GM21381 (cell line): ENCODE measurements around the gene ZDHHC8.

Experiments
- ATAC-seq: cut with Tn5 transposase; IDR thresholded peaks from one replicate; pipeline ENCODE4 v1.9.1; 2021; ENCODE audit warnings: mild to moderate bottlenecking, moderate library complexity; ENCODE audit not compliant: unreplicated experiment

Gene ZDHHC8

GRCh38 chr22:20096574-20097420 is 34.8 kb upstream of the ZDHHC8 start:
- ATAC-seq: no peak

GRCh38 chr22:20099099-20099711 is 32.4 kb upstream of the ZDHHC8 start:
- no peak for ATAC-seq

DNA sequence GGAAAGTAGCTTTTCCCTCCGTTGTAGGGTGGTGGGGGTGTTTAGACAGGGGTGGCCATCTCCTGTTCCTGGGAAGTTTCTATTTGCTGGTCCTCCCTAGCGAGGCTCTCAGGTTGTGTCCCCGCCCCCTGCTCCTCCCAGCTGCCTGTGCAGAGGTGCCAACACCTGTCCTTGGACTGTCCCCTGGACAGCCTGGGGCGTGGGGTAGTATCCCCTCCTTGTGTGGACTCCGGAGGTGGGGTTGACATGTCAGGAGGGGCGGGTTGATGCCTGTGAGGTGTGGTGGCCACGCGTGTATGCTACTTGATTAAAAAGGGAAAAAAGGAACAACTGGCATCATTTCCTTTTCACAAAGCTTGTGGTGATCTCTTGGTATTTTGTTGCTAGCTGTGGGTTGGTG is 30.0 kb upstream of the ZDHHC8 start:
- ATAC-seq: no peak

- no peak for ATAC-seq
Observed at GRCh38 chr22:20102203-20102780, 29.3 kb upstream of the ZDHHC8 start.

GRCh38 chr22:20105456-20106204 is 26.0 kb upstream of the ZDHHC8 start:
- no peak for ATAC-seq

GRCh38 chr22:20106205-20106848 is 25.3 kb upstream of the ZDHHC8 start:
- no peak for ATAC-seq

- ATAC-seq: no peak
Observed at GRCh38 chr22:20106849-20107237, 24.8 kb upstream of the ZDHHC8 start.

DNA sequence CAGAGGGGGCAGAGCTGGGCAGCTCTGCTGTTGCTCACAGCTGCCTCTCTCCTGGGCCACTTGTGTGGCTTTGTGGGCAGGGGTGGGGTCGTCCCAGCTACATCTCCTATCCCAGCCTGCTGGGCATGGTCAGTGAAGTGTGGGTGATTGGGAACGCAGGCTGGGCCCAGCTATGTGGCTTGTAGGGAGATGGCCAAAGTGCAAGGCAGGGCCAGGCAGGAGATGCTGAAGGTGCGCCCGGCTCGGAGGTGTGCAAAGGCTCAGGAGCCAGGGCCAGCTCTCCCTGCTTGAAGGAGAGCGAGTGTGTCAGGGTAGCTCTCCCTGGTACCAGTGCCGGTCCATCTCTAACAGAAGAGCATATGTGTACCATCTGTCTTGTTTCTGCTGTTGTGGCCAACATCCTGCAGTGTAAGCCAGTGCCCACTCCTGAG is 24.1 kb upstream of the ZDHHC8 start:
- no peak for ATAC-seq

DNA sequence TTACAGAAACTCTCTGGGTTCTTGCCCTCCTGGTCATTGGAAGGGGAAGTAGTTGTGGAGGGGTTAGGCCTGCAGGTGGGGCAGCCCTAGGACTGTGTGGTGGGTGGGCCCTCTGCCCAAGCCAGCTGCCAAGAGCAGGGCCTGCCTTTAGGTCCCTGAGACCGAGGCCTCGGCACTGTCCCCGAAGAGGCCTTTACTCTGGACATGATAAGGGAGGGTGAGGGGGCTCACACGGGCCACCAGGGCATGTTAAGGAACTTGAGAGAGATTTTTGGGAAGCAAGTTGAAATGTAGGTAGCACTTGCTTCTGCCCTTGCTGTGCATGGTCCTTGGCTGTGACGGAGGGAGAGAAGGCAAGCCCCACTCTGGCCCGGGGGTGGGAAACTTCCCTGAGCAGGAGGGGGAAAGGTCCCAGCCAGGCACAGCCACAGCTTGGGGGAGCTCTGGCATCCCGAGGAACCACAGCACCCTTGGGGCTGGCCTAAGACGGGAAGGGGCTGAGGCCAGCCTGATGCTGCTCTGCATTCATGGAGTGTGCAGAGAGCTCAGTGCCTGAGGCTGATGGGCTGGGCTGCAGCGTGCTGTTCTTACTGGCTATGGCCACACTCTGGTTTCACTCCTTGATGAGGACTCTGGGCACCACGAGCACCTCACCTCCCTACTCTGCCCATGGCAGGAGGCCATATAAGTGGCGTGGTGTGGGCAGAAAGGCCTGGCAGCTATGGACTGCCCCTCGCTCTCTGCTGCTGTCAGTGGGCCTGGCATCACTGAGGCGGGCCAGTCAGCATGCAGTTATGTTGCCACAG is 23.4 kb upstream of the ZDHHC8 start:
- no peak for ATAC-seq

GRCh38 chr22:20108757-20109230 is 22.8 kb upstream of the ZDHHC8 start:
- no peak for ATAC-seq

- no peak for ATAC-seq
Observed at GRCh38 chr22:20109411-20110358, 21.9 kb upstream of the ZDHHC8 start.

GRCh38 chr22:20110359-20110985 is 21.1 kb upstream of the ZDHHC8 start:
- ATAC-seq: no peak

- ATAC-seq: no peak
Observed at GRCh38 chr22:20111045-20111688, 20.4 kb upstream of the ZDHHC8 start.

- no peak for ATAC-seq
Observed at GRCh38 chr22:20111689-20112622, 19.6 kb upstream of the ZDHHC8 start.

GRCh38 chr22:20112623-20113511 is 18.7 kb upstream of the ZDHHC8 start:
- ATAC-seq: no peak
